Measurements from ENCODE around the gene NCR3LG1. TPM values are rescaled to one million over a fixed set of nuclear protein-coding genes. Genes with fewer than 3 reads are reported as not detected.
A peak's percentile ranks its signal among the peaks of the same experiment; 100 is the strongest.

NCR3LG1 gene
- total and polyA plus RNA-seq, 4 donors: 0.94 to 5.8 (median 2.2) TPM

- no peak for TF ChIP-seq CTCF (IDR thresholded peaks at IDR 0.05; ENCODE audit: control extremely low read depth, extremely low read depth)
- ATAC-seq (ENCODE audit: insufficient read depth, low FRiP score) (no peak), DNase-seq (no peak)
- H3K4me1 ChIP-seq (ENCODE audit: control insufficient read depth in 5 of 5, insufficient read depth in 5 of 5, low read length in 5 of 5): peaks cover 0 to 15% (median 7%) of the 10 kb centered on the region in 5 donors
- no peaks in the 10 kb centered on the region for H3K9me3 ChIP-seq (ENCODE audit: control insufficient read depth in 4 of 4, insufficient read depth in 3 of 4, low read length in 3 of 4)
- no peak overlapping the region for H3K4me3 ChIP-seq
- H3K27ac ChIP-seq (ENCODE audit: low read depth in 1 of 2, low read length in 1 of 2): peak overlapping the region in 1 of 2 donors; percentile 68
- H3K36me3 ChIP-seq (ENCODE audit: control insufficient read depth in 4 of 4, insufficient read depth in 4 of 4, low read length in 4 of 4): no peaks in the 10 kb centered on the region
- H3K9ac ChIP-seq (ENCODE audit: insufficient read depth in 1 of 2, low read length in 2 of 2): no peak overlapping the region
- 92 to 95% methylated on average over 13 of the region's 13 CpGs for WGBS, 2 donors
- H3K27me3 ChIP-seq (ENCODE audit: control insufficient read depth in 3 of 3, insufficient read depth in 3 of 3, low read length in 2 of 3): no peaks in the 10 kb centered on the region
Observed at GRCh38 chr11:17406818-17407149, 55.2 kb downstream of the NCR3LG1 start.

GRCh38 chr11:17407575-17407974 is 56.0 kb downstream of the NCR3LG1 start:
- TF ChIP-seq CTCF (IDR thresholded peaks at IDR 0.05; ENCODE audit: control extremely low read depth, extremely low read depth): no peak
- DNase-seq (no peak), ATAC-seq (ENCODE audit: insufficient read depth, low FRiP score) (no peak)
- H3K4me3 ChIP-seq: no peak overlapping the region
- no peak overlapping the region for H3K27ac ChIP-seq (ENCODE audit: low read depth in 1 of 2, low read length in 1 of 2)
- H3K9me3 ChIP-seq (ENCODE audit: control insufficient read depth in 4 of 4, insufficient read depth in 3 of 4, low read length in 3 of 4): no peaks in the 10 kb centered on the region
- no peak overlapping the region for H3K9ac ChIP-seq (ENCODE audit: insufficient read depth in 1 of 2, low read length in 2 of 2)
- H3K27me3 ChIP-seq (ENCODE audit: control insufficient read depth in 3 of 3, insufficient read depth in 3 of 3, low read length in 2 of 3): no peaks in the 10 kb centered on the region
- 95 to 97% methylated on average over 2 of the region's 2 CpGs for WGBS, 2 donors
- H3K4me1 ChIP-seq (ENCODE audit: control insufficient read depth in 5 of 5, insufficient read depth in 5 of 5, low read length in 5 of 5): peaks cover 0 to 17% (median 7%) of the 10 kb centered on the region in 5 donors
- no peaks in the 10 kb centered on the region for H3K36me3 ChIP-seq (ENCODE audit: control insufficient read depth in 4 of 4, insufficient read depth in 4 of 4, low read length in 4 of 4)

- Histone ChIP-seq H3K9ac (ENCODE audit: insufficient read depth in 1 of 2, low read length in 2 of 2) (no peak overlapping the region), H3K9me3 (ENCODE audit: control insufficient read depth in 4 of 4, insufficient read depth in 3 of 4, low read length in 3 of 4) (no peaks in the 10 kb centered on the region), H3K4me3 (no peak overlapping the region), H3K27me3 (ENCODE audit: control insufficient read depth in 3 of 3, insufficient read depth in 3 of 3, low read length in 2 of 3) (no peaks in the 10 kb centered on the region), H3K27ac (ENCODE audit: low read depth in 1 of 2, low read length in 1 of 2) (no peak overlapping the region), H3K36me3 (ENCODE audit: control insufficient read depth in 4 of 4, insufficient read depth in 4 of 4, low read length in 4 of 4) (no peaks in the 10 kb centered on the region), H3K4me1 (ENCODE audit: control insufficient read depth in 5 of 5, insufficient read depth in 5 of 5, low read length in 5 of 5) (peaks cover 0 to 17% (median 7%) of the 10 kb centered on the region in 5 donors)
- no peak for TF ChIP-seq CTCF (IDR thresholded peaks at IDR 0.05; ENCODE audit: control extremely low read depth, extremely low read depth)
- WGBS, 2 donors: 93 to 94% methylated on average over 2 of the region's 2 CpGs
- DNase-seq (no peak), ATAC-seq (ENCODE audit: insufficient read depth, low FRiP score) (no peak)
Observed at GRCh38 chr11:17408026-17408425, 56.4 kb downstream of the NCR3LG1 start.

- Histone ChIP-seq H3K36me3 (ENCODE audit: control insufficient read depth in 4 of 4, insufficient read depth in 4 of 4, low read length in 4 of 4) (no peaks in the 10 kb centered on the region), H3K4me1 (ENCODE audit: control insufficient read depth in 5 of 5, insufficient read depth in 5 of 5, low read length in 5 of 5) (peaks cover 0 to 17% (median 7%) of the 10 kb centered on the region in 5 donors), H3K27me3 (ENCODE audit: control insufficient read depth in 3 of 3, insufficient read depth in 3 of 3, low read length in 2 of 3) (no peaks in the 10 kb centered on the region), H3K4me3 (no peak overlapping the region), H3K9ac (ENCODE audit: insufficient read depth in 1 of 2, low read length in 2 of 2) (no peak overlapping the region), H3K9me3 (ENCODE audit: control insufficient read depth in 4 of 4, insufficient read depth in 3 of 4, low read length in 3 of 4) (no peaks in the 10 kb centered on the region), H3K27ac (ENCODE audit: low read depth in 1 of 2, low read length in 1 of 2) (no peak overlapping the region)
- ATAC-seq (ENCODE audit: insufficient read depth, low FRiP score): no peak
- no peak for DNase-seq
- 95 to 98% methylated on average over 7 of the region's 7 CpGs for WGBS, 2 donors
- TF ChIP-seq CTCF (IDR thresholded peaks at IDR 0.05; ENCODE audit: control extremely low read depth, extremely low read depth): no peak
Observed at GRCh38 chr11:17408641-17409040, 57.0 kb downstream of the NCR3LG1 start.
